Stomach (tissue), 9 donors: ENCODE results near the gene PSMD1. TPM values are rescaled to one million over a fixed set of nuclear protein-coding genes. Genes with fewer than 3 reads are reported as not detected.
A peak's percentile ranks its signal among the peaks of the same experiment; 100 is the strongest.

Source experiments
- DNase-seq, 2 donors: peaks; one replicate each; pipeline versions ENCODE4 v3.0.0 to v3.0.0-alpha.2; 2013 to 2019
- H3K27ac ChIP-seq, 5 donors: fragments of 200-600 bp in 4 of 5; sonication (generic) in 4 of 5; one replicate each; pipeline ENCODE4 v1.5.1; 2013 to 2019; ENCODE audit warnings: mild to moderate bottlenecking in 1 of 5, moderate library complexity in 1 of 5
- H3K27me3 ChIP-seq, 3 donors: fragments of 200-600 bp; sonication (generic); one replicate each; pipeline ENCODE4 v1.5.1; 2017 to 2019; ENCODE audit warnings: mixed run types in 1 of 3
- H3K36me3 ChIP-seq, 4 donors: fragments of 200-600 bp; sonication (generic); 1 replicate in 3 of 4; 2 replicates in 1 of 4; pipeline ENCODE4 v1.5.1; 2016 to 2019
- H3K4me1 ChIP-seq, 4 donors: fragments of 200-600 bp; sonication (generic); one replicate each; pipeline ENCODE4 v1.5.1; 2016 to 2019
- H3K4me3 ChIP-seq, 4 donors: fragments of 200-600 bp; sonication (generic) in 3 of 4; one replicate each; pipeline ENCODE4 v1.5.1; 2016 to 2019; ENCODE audit warnings: mild to moderate bottlenecking in 1 of 4
- H3K9me3 ChIP-seq, 4 donors: fragments of 200-600 bp; sonication (generic); one replicate each; pipeline ENCODE4 v1.5.1; 2016 to 2019
- CTCF ChIP-seq, 7 experiments: fragments of 450-650 bp in 4 of 7; fragments of 200-600 bp in 3 of 7; sonication (generic) in 3 of 7; IDR thresholded peaks; one replicate each; pipeline ENCODE4 v1.5.1; 2016 to 2019; ENCODE audit warnings: antibody characterized with exemption in 7 of 7, control low read depth in 2 of 7, mild to moderate bottlenecking in 1 of 7
- EP300 ChIP-seq: sonication (generic); formaldehyde crosslinking; IDR thresholded peaks from one replicate; pipeline ENCODE4 v1.6.1; 2017; ENCODE audit warnings: antibody characterized with exemption
- POLR2A ChIP-seq, 4 donors: fragments of 450-650 bp; IDR thresholded peaks; one replicate each; pipeline ENCODE4 v1.6.1; 2016; ENCODE audit warnings: antibody characterized with exemption in 4 of 4, control low read depth in 2 of 4, mild to moderate bottlenecking in 1 of 4, moderate library complexity in 1 of 4
- POLR2AphosphoS5 ChIP-seq, 3 donors: sonication (generic); formaldehyde crosslinking; IDR thresholded peaks; one replicate each; pipeline ENCODE4 v1.6.1; 2016; ENCODE audit warnings: antibody characterized with exemption in 3 of 3
- WGBS, 5 donors: extraction: QIAGEN DNeasy Blood & Tissue Kit in 3 of 5; methylation state at CpG; one replicate each; pipeline versions ENCODE4 v1.1.5 to v1.1.7; 2013 to 2018; 5-methylcytosine and 5-hydroxymethylcytosine counted together
- intact Hi-C: fragments of 100-400 bp; cut with DNase I; formaldehyde crosslinking; loops from one replicate; pipeline ENCODE4 v1.15.1; 2023; ENCODE audit warnings: low total_unique reads
- polyA plus RNA-seq, 3 donors: library from polyadenylated mRNA; stranded (reverse); fragments of 200-250 nt; gene quantifications; one replicate each; pipeline ENCODE4 v1.2.3, GENCODE V29; 2013
- total RNA-seq, 5 donors: library from RNA; depleted of rRNA; stranded (reverse); fragments of >200 nt; gene quantifications; one replicate each; pipeline versions ENCODE4 v1.1.0 to v1.2.3, GENCODE V29; 2014 to 2016
- donor health status: healthy with polysubstance abuse.
- donor health status: Bipolar disorder and iron deficiency.
- donor health status: healthy.

The PSMD1 gene
- total and polyA plus RNA-seq, 8 donors, result 31.9 to 96.4 (median 45.6) TPM

- no peaks in the 10 kb centered on the region for H3K27me3 ChIP-seq
- H3K4me3 ChIP-seq, result no peak overlapping the region
- H3K27ac ChIP-seq, result no peak overlapping the region
- intact Hi-C loops, result no loop called here
- 86 to 97% (median 91%) methylated on average over 1 of the region's 1 CpG for WGBS, 5 donors
- H3K36me3 ChIP-seq, result peaks cover 76 to 100% (median 100%) of the 10 kb centered on the region in 4 donors
- H3K4me1 ChIP-seq, result no peaks in the 10 kb centered on the region
- TF ChIP-seq POLR2AphosphoS5 (IDR thresholded peaks at IDR 0.05) (no peak), CTCF (IDR thresholded peaks at IDR 0.05) (no peak), EP300 (no peak)
- no peaks in the 10 kb centered on the region for H3K9me3 ChIP-seq
- DNase-seq, result no peak
Measured at GRCh38 chr2:231084565-231084964, 27.9 kb downstream of the PSMD1 start.

DNA sequence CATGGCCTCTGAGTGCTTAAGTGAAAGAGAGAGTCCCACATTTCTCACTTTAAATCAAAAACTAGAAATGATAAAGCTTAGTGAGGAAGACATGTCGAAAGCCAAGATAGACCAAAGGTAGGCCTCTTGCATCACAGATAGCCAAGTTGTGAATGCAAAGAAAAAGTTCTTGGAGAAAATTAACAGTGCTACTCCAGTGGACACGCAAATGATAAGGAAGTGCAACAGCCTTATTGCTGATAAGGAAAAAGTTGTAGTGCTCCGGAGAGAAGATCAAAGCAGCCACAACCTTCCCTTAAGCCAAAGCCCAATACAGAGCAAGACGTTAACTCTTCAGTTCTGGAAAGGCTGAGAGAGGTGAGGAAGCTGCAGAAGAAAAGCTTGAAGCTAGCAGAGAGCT, 32.1 kb downstream of the PSMD1 start:
- intact Hi-C loops, result no loop called here
- no peak for DNase-seq
- no peaks in the 10 kb centered on the region for H3K27me3 ChIP-seq
- 35 to 64% (median 38%) methylated on average over 4 of the region's 4 CpGs for WGBS, 5 donors
- H3K4me1 ChIP-seq, result peaks cover 0 to 7% (median 0%) of the 10 kb centered on the region in 4 donors
- H3K27ac ChIP-seq, result no peak overlapping the region
- H3K36me3 ChIP-seq, result peaks cover 40 to 96% (median 91%) of the 10 kb centered on the region in 4 donors
- H3K4me3 ChIP-seq, result no peak overlapping the region
- no peaks in the 10 kb centered on the region for H3K9me3 ChIP-seq
- no peak for TF ChIP-seq POLR2A (IDR thresholded peaks at IDR 0.05)

DNA sequence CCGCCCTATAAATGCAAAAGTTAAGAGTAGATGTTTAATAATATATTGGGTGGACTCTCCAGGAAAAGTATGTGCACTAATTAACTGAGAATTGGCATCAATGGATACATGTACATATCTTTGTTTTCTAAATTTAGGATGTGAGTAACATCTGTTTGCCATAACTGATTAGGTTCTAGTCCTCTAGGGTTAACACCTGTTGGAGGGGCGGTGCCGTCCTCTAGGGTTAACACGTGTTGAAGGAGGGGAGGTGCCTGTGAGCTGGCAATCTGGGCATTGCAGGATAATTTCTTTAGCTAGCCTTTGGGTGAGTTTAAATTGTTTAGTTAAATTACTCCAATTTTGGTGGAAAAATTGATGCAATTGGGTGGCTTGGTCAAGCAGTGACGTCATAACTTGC, 37.3 kb downstream of the PSMD1 start:
- WGBS, 5 donors, result 46 to 85% (median 62%) methylated on average over 5 of the region's 5 CpGs
- H3K27me3 ChIP-seq, result no peaks in the 10 kb centered on the region
- H3K4me1 ChIP-seq, result peaks cover 0 to 18% (median 3%) of the 10 kb centered on the region in 4 donors
- peaks cover 13 to 89% (median 69%) of the 10 kb centered on the region in 4 donors for H3K36me3 ChIP-seq
- H3K27ac ChIP-seq, result no peak overlapping the region
- intact Hi-C loops, result no loop called here
- H3K9me3 ChIP-seq, result peaks cover 0 to 8% (median 5%) of the 10 kb centered on the region in 4 donors
- H3K4me3 ChIP-seq, result no peak overlapping the region
- no peak for TF ChIP-seq CTCF (IDR thresholded peaks at IDR 0.05)
- no peak for TF ChIP-seq EP300
- no peak for TF ChIP-seq POLR2AphosphoS5 (IDR thresholded peaks at IDR 0.05)
- TF ChIP-seq POLR2A (IDR thresholded peaks at IDR 0.05), result no peak
- DNase-seq, result no peak

DNA sequence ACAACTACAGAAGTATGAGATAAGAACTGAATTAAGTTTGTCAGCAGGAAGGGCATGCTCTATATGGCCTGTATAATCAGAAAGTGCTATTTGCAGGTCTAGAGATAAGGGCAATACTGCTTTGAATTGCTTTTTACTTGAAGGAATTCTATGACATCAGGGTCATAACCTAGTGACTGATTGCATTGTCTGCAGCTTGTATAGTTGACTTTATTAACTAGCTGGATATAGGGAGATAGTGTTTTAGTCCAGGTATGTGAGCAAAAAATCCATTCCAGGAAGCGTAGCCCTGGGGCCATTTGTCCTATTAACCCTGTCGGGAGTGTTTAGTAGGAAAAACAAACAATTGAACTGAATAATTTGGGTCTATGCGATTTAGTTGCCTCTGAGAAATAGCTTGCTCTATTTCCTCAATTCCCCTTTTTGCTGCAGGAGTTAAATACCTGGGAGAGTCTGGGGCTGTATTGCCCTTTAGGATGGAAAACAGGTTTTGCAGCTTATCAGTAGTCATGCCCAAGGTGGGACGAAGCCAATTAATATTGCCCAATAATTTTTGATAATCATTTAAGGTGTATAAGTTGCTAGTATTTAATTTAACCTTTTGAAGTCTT, 38.2 kb downstream of the PSMD1 start:
- DNase-seq, result peak in 1 of 2 donors; percentile 67
- H3K27ac ChIP-seq, result no peak overlapping the region
- intact Hi-C loops, result no loop called here

More for the DNA sequence above, 38.2 kb downstream of the PSMD1 start:
- Histone ChIP-seq H3K4me3 (no peak overlapping the region), H3K4me1 (peaks cover 0 to 18% (median 3%) of the 10 kb centered on the region in 4 donors), H3K27me3 (no peaks in the 10 kb centered on the region), H3K9me3 (peaks cover 5 to 17% (median 14%) of the 10 kb centered on the region in 4 donors), H3K36me3 (peaks cover 17 to 89% (median 68%) of the 10 kb centered on the region in 4 donors)
- WGBS, 5 donors, result 27 to 58% (median 49%) methylated on average over 4 of the region's 4 CpGs
- no peak for TF ChIP-seq EP300
- TF ChIP-seq POLR2AphosphoS5 (IDR thresholded peaks at IDR 0.05), result no peak
- TF ChIP-seq POLR2A (IDR thresholded peaks at IDR 0.05), result no peak
- TF ChIP-seq CTCF (IDR thresholded peaks at IDR 0.05), result no peak
